HG03045 (cell line): ENCODE results near the gene TMEM17.
A peak's percentile ranks its signal among the peaks of the same experiment; 100 is the strongest.

Experiments
- ATAC-seq: cut with Tn5 transposase; IDR thresholded peaks from one replicate; pipeline ENCODE4 v1.9.1; 2021; ENCODE audit warnings: mild to moderate bottlenecking, moderate library complexity; ENCODE audit not compliant: unreplicated experiment

Gene TMEM17

GRCh38 chr2:62512384-62512783 is 6.4 kb upstream of the TMEM17 start:
- ATAC-seq = no peak

- ATAC-seq = no peak
Measured at GRCh38 chr2:62511636-62512035, 5.6 kb upstream of the TMEM17 start.

GRCh38 chr2:62506421-62506750 is 391 bp upstream of the TMEM17 start:
- ATAC-seq = peak; percentile 19

GRCh38 chr2:62505109-62505749 is 766 bp downstream of the TMEM17 start:
- no peak for ATAC-seq

- no peak for ATAC-seq
Measured at GRCh38 chr2:62504657-62505056, 1.3 kb downstream of the TMEM17 start.

GRCh38 chr2:62501794-62502500 is 4.0 kb downstream of the TMEM17 start:
- ATAC-seq = no peak

GRCh38 chr2:62501069-62501468 is 4.9 kb downstream of the TMEM17 start:
- ATAC-seq = no peak

- no peak for ATAC-seq
Measured at GRCh38 chr2:62499430-62500060, 6.5 kb downstream of the TMEM17 start.

- ATAC-seq = no peak
Measured at GRCh38 chr2:62498739-62499138, 7.3 kb downstream of the TMEM17 start.

- ATAC-seq = no peak
Measured at GRCh38 chr2:62495761-62496160, 10.2 kb downstream of the TMEM17 start.

- no peak for ATAC-seq
Measured at GRCh38 chr2:62492048-62492447, 13.9 kb downstream of the TMEM17 start.

- ATAC-seq = no peak
Measured at GRCh38 chr2:62489702-62490101, 16.3 kb downstream of the TMEM17 start.

- no peak for ATAC-seq
Measured at GRCh38 chr2:62489162-62489561, 16.8 kb downstream of the TMEM17 start.

GRCh38 chr2:62486439-62486765 is 19.6 kb downstream of the TMEM17 start:
- no peak for ATAC-seq

GRCh38 chr2:62485761-62486438 is 20.1 kb downstream of the TMEM17 start:
- ATAC-seq = no peak

GRCh38 chr2:62482558-62483352 is 23.2 kb downstream of the TMEM17 start:
- no peak for ATAC-seq

- ATAC-seq = no peak
Measured at GRCh38 chr2:62479917-62480316, 26.1 kb downstream of the TMEM17 start.

GRCh38 chr2:62478093-62478580 is 27.9 kb downstream of the TMEM17 start:
- ATAC-seq = no peak

GRCh38 chr2:62477573-62477972 is 28.4 kb downstream of the TMEM17 start:
- ATAC-seq = no peak

GRCh38 chr2:62475172-62476011 is 30.6 kb downstream of the TMEM17 start:
- ATAC-seq = no peak
